ENCODE measurements around the gene SPATA31C2.

- TF ChIP-seq, protein P1, sequence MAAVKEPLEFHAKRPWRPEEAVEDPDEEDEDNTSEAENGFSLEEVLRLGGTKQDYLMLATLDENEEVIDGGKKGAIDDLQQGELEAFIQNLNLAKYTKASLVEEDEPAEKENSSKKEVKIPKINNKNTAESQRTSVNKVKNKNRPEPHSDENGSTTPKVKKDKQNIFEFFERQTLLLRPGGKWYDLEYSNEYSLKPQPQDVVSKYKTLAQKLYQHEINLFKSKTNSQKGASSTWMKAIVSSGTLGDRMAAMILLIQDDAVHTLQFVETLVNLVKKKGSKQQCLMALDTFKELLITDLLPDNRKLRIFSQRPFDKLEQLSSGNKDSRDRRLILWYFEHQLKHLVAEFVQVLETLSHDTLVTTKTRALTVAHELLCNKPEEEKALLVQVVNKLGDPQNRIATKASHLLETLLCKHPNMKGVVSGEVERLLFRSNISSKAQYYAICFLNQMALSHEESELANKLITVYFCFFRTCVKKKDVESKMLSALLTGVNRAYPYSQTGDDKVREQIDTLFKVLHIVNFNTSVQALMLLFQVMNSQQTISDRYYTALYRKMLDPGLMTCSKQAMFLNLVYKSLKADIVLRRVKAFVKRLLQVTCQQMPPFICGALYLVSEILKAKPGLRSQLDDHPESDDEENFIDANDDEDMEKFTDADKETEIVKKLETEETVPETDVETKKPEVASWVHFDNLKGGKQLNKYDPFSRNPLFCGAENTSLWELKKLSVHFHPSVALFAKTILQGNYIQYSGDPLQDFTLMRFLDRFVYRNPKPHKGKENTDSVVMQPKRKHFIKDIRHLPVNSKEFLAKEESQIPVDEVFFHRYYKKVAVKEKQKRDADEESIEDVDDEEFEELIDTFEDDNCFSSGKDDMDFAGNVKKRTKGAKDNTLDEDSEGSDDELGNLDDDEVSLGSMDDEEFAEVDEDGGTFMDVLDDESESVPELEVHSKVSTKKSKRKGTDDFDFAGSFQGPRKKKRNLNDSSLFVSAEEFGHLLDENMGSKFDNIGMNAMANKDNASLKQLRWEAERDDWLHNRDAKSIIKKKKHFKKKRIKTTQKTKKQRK (IDR thresholded peaks at IDR 0.05; ENCODE audit: low read depth, low read length), result no peak
- TF ChIP-seq SMAD1 (IDR thresholded peaks at IDR 0.05; ENCODE audit: low read depth, partially characterized antibody) (no peak), YY1 (IDR thresholded peaks at IDR 0.05; ENCODE audit: low read depth, low read length) (no peak), POLR2A (IDR thresholded peaks at IDR 0.05; ENCODE audit: low read depth, low read length) (no peak), CTCF (IDR thresholded peaks at IDR 0.05 in 2 of 3, conservative IDR thresholded peaks at IDR 0.05 in 1 of 3; ENCODE audit: control insufficient read depth in 2 of 3, extremely low read depth in 1 of 3, insufficient read depth in 1 of 3, low read depth in 3 of 3, low read length in 3 of 3) (no peak), ZNF24 (IDR thresholded peaks at IDR 0.05) (no peak), SIN3A (IDR thresholded peaks at IDR 0.05; ENCODE audit: low read depth, low read length) (no peak), NFYB (IDR thresholded peaks at IDR 0.05; ENCODE audit: insufficient read depth, low read depth, low read length) (no peak), BHLHE40 (IDR thresholded peaks at IDR 0.05; ENCODE audit: borderline replicate concordance in 1 of 2, low read depth in 2 of 2, low read length in 1 of 2) (no peak), BCLAF1 (IDR thresholded peaks at IDR 0.05) (no peak), BCL11A (IDR thresholded peaks at IDR 0.05; ENCODE audit: low read depth, low read length) (no peak), ZNF592 (IDR thresholded peaks at IDR 0.05) (no peak), USF1 (IDR thresholded peaks at IDR 0.05; ENCODE audit: borderline replicate concordance, extremely low read length, insufficient read depth, low read depth, low read length) (no peak)
Measured at GRCh38 chr9:88090151-88090581, 48.1 kb downstream of the SPATA31C2 start.

All from GM12878 (cell line).